NCI-H1048 (cell line): ENCODE data around the gene NOCT.
"Not testable (repeated sequence)": the region's sequence is repeated elsewhere in the genome, so short reads cannot be mapped to it uniquely, and the experiment has no call there.

Experiments
- DNase-seq: peaks from one replicate; lab custom pipeline; 2025; lab: John Stamatoyannopoulos, UW

Gene NOCT

DNA sequence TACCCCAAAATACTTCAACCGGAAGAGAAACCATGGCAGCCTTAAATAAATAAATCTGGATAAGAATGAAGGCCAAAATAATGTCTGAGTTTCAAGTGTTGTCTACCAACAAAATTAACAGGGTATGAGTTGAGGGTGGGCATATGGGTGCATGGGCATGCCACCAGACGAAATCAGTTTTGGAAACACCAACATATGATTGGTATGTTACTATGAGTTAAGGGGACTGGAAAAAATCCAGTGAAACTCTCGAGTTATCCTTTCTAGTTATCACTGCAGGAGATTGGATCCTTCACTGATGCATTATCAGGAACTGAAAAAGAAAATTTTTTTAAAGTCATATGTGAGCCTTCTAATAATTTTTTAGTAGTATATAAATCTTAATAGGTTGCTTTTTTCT lies 32.4 kb downstream of the NOCT start:
- no peak for DNase-seq

DNA sequence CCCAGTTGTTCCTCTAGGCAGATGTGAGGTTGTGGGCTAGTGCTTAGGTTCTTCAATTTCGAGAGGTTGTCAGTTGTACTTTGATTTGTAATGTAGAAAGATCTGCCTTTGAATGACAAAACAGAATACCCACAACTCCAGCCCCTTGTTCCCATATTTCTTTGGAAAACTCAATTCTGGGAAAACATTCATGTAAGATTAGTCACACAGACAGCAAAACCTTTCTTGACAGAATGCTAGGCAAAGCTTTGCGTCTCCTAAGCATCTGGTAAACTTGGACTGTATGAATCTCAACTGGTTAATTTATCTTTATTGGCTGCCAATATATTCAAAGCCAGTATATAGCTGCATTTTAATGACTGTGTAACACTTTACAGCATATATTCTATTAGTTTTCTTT lies 34.9 kb downstream of the NOCT start:
- DNase-seq: no peak

DNA sequence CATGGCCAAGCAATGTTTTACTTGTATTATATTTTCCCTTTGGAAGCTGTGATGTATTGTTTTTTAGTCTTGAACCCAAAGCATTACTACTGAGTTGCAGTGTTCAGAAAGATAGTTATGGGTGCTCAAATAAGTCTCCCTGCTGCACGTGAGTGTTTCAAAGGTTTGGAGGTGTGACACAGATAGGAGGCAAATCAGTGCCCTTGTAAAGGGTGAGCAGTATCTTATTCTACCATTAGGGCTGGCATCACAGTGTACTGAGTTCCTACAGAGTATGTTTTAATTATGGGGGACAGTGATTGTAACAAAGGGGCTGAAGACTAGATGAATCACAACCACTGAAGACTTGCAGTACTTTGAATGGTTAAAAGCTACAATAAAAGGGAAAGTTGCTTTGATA lies 38.3 kb downstream of the NOCT start:
- no peak for DNase-seq

DNA sequence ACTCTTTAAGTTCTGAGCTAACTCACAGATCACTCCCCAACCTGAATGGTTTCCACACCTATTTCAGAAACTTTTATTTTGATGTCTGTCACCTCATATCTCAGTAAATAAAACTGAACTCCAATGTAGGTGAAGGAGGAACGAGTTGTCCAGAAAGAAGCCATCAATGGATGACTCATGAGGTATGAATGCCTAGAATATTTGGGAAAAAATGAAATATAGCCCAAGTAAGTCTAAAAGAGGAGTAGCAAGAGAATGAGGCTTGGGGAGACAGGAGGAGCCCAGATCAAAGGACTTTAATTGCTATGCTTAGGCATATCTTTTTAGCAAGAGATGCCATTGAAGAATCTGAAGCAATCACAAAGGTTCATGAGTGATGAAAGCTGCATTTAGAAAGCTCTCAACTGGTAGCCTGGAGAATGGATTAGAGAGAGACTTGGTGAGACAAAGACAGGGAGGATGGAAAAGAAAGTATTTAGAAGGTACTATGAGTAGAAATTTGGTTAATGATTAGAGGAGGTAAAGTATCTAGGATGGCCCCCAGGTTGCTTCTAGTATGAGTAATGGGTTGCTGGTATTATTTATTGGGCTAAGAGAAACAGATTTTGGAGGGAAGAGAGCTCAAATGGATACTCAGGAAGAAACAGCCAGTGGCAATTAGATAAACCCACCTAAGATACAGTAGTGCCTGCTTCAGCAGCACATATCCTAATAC lies 39.4 kb downstream of the NOCT start:
- DNase-seq: no peak

GRCh38 chr4:139059026-139059425 lies 43.4 kb downstream of the NOCT start:
- DNase-seq: not testable (repeated sequence)

DNA sequence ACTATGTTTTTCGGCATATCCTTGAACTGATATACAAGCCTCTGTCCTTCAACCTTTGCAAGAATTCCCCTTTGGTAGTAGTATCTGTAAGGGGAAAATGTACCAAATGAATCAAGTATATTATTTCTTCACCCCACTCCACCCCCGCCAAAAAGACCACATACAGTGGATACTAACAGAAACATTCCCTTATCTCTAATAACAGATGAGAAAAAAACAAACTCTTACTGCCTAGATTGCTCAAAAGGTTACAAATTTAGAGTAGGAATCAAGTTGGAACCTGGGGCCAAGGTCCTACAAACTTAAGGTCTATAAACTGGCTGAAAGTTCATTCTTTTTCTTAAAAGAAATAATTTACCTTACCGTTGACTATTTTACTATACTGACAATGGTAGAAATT lies 45.0 kb downstream of the NOCT start:
- DNase-seq: no peak

GRCh38 chr4:139076016-139076744 lies 60.6 kb downstream of the NOCT start:
- no peak for DNase-seq

DNA sequence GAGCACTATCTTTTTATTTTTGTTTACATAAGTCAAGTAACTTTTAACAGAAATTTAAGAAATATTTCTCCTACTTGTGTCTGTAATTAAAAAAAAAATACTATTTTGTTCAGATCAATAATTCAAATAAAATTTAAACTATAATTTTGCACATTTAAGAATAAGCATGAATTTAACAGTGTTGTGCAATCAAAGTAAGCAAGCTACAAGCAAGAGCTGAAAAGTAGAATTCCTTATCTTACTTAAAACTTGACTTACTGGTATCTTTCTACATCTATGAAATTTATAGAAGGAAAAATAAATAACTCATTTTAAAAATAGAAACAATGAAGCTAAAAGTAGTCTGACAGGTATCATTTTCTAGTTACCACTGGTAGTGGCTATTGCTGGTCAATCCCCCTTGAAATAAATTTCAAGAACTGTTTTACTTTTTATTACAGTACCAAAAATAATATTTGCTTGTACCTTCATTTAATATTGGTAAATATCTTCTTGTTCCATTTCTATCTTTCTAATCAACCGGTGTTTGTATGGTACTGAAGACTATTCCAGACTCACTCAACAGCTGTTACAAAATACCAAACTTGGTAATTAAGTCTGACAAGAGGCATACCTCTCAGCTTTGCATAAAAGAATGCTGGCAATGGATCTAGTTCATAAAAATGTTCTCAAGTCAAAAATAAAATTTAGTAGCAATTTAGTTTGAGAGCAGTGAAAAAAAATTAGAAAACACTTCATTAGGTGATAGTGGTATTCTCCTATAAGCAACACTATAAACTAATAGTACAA lies 62.2 kb downstream of the NOCT start:
- no peak for DNase-seq

DNA sequence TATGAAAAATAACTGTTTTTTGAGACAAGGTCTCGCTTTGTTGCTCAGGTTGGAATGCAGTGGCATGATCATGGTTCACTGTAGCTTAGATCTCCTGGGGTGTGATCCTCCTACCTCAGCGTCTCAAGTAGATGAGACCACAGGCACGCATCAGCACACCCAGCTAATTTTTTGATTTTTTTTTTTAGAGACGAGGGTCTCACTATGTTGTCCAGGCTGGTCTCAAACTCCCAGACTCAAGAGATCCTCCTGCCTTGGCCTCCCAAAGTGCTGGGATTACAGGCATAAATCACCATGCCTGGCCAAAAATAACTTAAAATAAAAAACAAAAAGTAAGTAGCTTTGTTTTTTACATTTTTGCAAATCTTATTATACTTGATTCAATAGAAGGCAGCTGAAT lies 63.3 kb downstream of the NOCT start:
- DNase-seq: no peak

GRCh38 chr4:139082750-139083606 lies 67.4 kb downstream of the NOCT start:
- DNase-seq: peak; percentile 98

DNA sequence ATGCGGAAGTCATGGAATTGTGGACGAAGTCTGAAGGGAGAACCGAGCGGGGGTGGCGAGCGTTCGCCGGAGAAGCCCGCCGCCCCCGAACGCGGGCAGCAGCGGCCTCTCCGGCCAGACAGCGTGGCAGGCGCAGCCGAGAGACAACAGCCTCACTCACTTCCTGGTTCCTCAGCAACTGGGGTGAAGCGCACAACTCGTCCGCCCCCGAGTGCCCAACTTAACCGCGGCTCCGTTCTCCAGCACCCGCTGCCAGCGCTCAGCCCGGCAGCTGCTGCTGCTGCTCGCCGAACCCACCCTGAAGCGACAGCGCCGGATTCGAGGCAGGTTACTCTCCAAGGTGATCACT lies 68.0 kb downstream of the NOCT start:
- no peak for DNase-seq

DNA sequence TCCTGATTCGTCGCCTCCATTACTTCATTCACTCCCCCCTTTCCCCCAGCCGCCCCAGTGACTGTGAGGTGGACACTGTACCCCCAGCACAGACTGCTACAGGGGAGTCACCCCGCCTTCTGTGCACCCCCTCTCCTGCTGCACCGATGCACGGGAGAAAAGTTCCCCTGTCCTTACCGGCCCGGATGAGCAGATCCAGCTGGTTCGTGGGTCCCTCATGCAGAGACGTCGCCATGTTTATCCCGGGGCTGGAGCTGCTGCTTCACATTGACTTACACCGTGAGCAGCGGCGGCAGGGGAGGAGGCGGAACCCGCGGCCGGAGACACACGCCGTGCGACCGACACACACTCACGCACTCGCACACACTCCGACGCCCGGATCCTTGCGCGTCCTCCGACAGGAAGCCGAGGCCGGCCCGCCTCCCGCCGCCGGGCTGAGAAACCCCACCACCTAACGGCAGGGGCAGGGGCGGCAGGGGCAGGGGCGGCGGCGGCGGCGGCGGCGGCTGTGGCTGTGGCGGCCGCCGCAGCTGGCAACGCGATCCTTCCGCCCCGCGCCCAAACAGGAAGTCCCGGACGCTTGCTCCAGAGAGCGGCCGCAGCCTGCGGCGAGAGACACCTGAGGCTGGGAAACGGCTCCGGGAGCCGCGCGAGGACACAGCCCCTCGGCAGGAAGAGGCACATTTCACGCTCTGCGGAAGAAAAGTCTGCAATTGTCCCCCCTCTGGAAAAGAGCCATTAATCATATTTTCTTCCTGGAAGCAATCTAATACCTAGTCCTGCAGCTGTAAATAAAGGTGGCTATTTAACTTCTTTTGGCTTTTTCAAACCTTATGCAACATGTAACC lies 68.6 kb downstream of the NOCT start:
- peak; percentile 77 for DNase-seq

GRCh38 chr4:139084804-139085093 lies 69.2 kb downstream of the NOCT start:
- no peak for DNase-seq

DNA sequence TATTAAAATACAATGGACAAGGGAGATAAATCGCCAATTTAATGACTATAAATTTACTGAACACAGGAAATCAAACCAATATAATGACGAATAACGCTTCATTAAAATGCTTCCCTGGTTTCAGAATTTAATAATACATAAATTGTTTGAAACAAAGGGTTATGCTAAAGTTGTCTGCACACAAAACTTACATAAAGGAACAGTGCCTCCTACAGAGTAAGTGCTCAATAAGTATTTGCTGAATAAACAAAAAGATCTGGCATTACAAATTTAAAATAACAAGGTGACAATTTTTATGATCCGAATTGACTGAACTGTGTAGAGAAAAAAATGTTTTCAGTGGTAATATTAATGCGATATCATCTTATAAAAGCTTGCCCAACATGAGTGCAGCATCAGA lies 69.6 kb downstream of the NOCT start:
- DNase-seq: no peak

DNA sequence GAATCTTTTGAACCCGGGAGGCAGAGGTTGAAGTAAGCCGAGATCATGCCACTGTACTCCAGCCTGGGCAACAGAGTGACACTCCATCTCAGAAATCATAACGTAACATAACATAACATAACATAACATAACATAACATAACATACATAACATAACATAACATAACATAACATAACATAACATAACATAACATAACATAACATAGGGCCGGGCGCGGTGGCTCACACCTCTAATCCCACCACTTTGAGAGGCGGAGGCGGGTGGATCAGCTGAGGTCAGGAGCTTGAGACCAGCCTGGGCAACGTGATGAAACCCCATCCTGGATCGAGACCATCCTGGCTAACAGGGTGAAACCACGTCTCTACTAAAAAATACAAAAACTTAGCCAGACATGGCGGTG lies 76.7 kb downstream of the NOCT start:
- DNase-seq: no peak
